ENCODE data around the gene EFHD2.

DNA sequence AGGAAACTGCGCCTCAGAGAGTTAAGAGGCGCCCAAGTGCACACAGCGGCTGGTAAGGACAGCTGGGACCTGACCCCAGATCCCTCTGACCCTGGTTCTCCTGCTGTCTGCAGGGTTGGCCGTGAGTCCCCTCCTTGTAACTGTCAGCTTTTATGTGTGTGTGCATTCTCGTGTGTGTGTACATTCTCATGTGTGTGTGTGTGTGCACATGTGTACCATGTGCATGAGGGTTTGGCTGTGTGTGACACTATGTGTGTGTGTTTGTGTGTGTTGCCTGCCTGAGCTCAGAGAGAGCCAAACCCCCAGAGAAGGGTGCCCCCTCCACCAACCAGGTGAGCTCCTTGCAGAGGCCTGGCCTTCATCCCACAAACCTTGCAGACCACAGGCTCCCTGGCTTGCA is 25.9 kb upstream of the EFHD2 start:
- TF ChIP-seq, protein P1, sequence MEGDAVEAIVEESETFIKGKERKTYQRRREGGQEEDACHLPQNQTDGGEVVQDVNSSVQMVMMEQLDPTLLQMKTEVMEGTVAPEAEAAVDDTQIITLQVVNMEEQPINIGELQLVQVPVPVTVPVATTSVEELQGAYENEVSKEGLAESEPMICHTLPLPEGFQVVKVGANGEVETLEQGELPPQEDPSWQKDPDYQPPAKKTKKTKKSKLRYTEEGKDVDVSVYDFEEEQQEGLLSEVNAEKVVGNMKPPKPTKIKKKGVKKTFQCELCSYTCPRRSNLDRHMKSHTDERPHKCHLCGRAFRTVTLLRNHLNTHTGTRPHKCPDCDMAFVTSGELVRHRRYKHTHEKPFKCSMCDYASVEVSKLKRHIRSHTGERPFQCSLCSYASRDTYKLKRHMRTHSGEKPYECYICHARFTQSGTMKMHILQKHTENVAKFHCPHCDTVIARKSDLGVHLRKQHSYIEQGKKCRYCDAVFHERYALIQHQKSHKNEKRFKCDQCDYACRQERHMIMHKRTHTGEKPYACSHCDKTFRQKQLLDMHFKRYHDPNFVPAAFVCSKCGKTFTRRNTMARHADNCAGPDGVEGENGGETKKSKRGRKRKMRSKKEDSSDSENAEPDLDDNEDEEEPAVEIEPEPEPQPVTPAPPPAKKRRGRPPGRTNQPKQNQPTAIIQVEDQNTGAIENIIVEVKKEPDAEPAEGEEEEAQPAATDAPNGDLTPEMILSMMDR (IDR thresholded peaks at IDR 0.05; ENCODE audit: low read depth, low read length): no peak
- TF ChIP-seq EZH2phosphoT487 (IDR thresholded peaks at IDR 0.05; ENCODE audit: low read depth): no peak

Measured in OCI-LY3 (cell line).